ENCODE data around the gene HBE1. TPM values are rescaled to one million over a fixed set of nuclear protein-coding genes. Genes with fewer than 3 reads are reported as not detected.

Gene HBE1
- polyA plus RNA-seq, 1 donor (not counting 4 experiments of a cell fraction or from before 2014, with no cell fraction given), result not detected

GRCh38 chr11:5240056-5240455 is 29.7 kb downstream of the HBE1 start:
- Histone ChIP-seq H3K9me3 (ENCODE audit: control insufficient read depth, low read depth, low read length) (no peaks in the 10 kb centered on the region), H3K27ac (ENCODE audit: control insufficient read depth, insufficient read depth, low read length) (no peak overlapping the region), H3K4me2 (ENCODE audit: control insufficient read depth, extremely low read depth, insufficient read depth, low read depth, low read length) (no peak overlapping the region), H2AFZ (ENCODE audit: control insufficient read depth, low read length) (no peak overlapping the region), H4K20me1 (ENCODE audit: control insufficient read depth, extremely low read depth, insufficient read depth, low read length) (no peaks in the 10 kb centered on the region), H3K36me3 (ENCODE audit: control insufficient read depth in 2 of 2, extremely low read depth in 1 of 2, insufficient read depth in 2 of 2, low read length in 2 of 2) (no peaks in the 10 kb centered on the region), H3K27me3 (ENCODE audit: control insufficient read depth, extremely low read depth, insufficient read depth, low read length) (no peaks in the 10 kb centered on the region), H3K9me1 (ENCODE audit: control insufficient read depth, extremely low read depth, insufficient read depth, low read length) (no peaks in the 10 kb centered on the region), H3K4me1 (ENCODE audit: control insufficient read depth, extremely low read depth, insufficient read depth, low read length) (no peaks in the 10 kb centered on the region), H3K79me2 (ENCODE audit: control insufficient read depth, insufficient read depth, low read length) (no peaks in the 10 kb centered on the region), H3K4me3 (ENCODE audit: control insufficient read depth in 2 of 3, extremely low read depth in 1 of 3, insufficient read depth in 2 of 3, low read depth in 1 of 3, low read length in 3 of 3) (no peak overlapping the region), H3K9ac (ENCODE audit: control insufficient read depth, extremely low read depth, insufficient read depth, low read length) (no peak overlapping the region)
- DNase-seq (ENCODE audit: low read depth, low spot score) (no peak), FAIRE-seq (no peak)
- dilution Hi-C loops (cut with MboI; ENCODE audit: extremely low pct_ligation_motif_present, low sequenced_read_pairs), result no loop called here
- no peak for TF ChIP-seq CTCF (optimal IDR thresholded peaks at IDR 0.05 in 1 of 3, IDR thresholded peaks at IDR 0.05 in 1 of 3, conservative IDR thresholded peaks at IDR 0.05 in 1 of 3; ENCODE audit: extremely low read depth in 1 of 3, insufficient read depth in 2 of 3, low read length in 3 of 3)
- no peak for TF ChIP-seq EZH2 (IDR thresholded peaks at IDR 0.05; ENCODE audit: low read length)

GRCh38 chr11:5239046-5239445 is 30.7 kb downstream of the HBE1 start:
- H3K27me3 ChIP-seq (ENCODE audit: control insufficient read depth, extremely low read depth, insufficient read depth, low read length), result no peaks in the 10 kb centered on the region
- TF ChIP-seq EZH2 (IDR thresholded peaks at IDR 0.05; ENCODE audit: low read length), result no peak
- no peak for TF ChIP-seq CTCF (optimal IDR thresholded peaks at IDR 0.05 in 1 of 3, IDR thresholded peaks at IDR 0.05 in 1 of 3, conservative IDR thresholded peaks at IDR 0.05 in 1 of 3; ENCODE audit: extremely low read depth in 1 of 3, insufficient read depth in 2 of 3, low read length in 3 of 3)
- no peak overlapping the region for H3K4me3 ChIP-seq (ENCODE audit: control insufficient read depth in 2 of 3, extremely low read depth in 1 of 3, insufficient read depth in 2 of 3, low read depth in 1 of 3, low read length in 3 of 3)
- H3K9ac ChIP-seq (ENCODE audit: control insufficient read depth, extremely low read depth, insufficient read depth, low read length), result no peak overlapping the region
- no peaks in the 10 kb centered on the region for H3K36me3 ChIP-seq (ENCODE audit: control insufficient read depth in 2 of 2, extremely low read depth in 1 of 2, insufficient read depth in 2 of 2, low read length in 2 of 2)
- no peaks in the 10 kb centered on the region for H3K9me1 ChIP-seq (ENCODE audit: control insufficient read depth, extremely low read depth, insufficient read depth, low read length)
- no peaks in the 10 kb centered on the region for H3K79me2 ChIP-seq (ENCODE audit: control insufficient read depth, insufficient read depth, low read length)
- H2AFZ ChIP-seq (ENCODE audit: control insufficient read depth, low read length), result no peak overlapping the region
- no peaks in the 10 kb centered on the region for H3K9me3 ChIP-seq (ENCODE audit: control insufficient read depth, low read depth, low read length)
- dilution Hi-C loops (cut with MboI; ENCODE audit: extremely low pct_ligation_motif_present, low sequenced_read_pairs), result no loop called here
- no peaks in the 10 kb centered on the region for H3K4me1 ChIP-seq (ENCODE audit: control insufficient read depth, extremely low read depth, insufficient read depth, low read length)
- no peak overlapping the region for H3K27ac ChIP-seq (ENCODE audit: control insufficient read depth, insufficient read depth, low read length)
- no peak overlapping the region for H3K4me2 ChIP-seq (ENCODE audit: control insufficient read depth, extremely low read depth, insufficient read depth, low read depth, low read length)
- no peak for DNase-seq (ENCODE audit: low read depth, low spot score)
- no peaks in the 10 kb centered on the region for H4K20me1 ChIP-seq (ENCODE audit: control insufficient read depth, extremely low read depth, insufficient read depth, low read length)
- FAIRE-seq, result no peak

All from keratinocyte (primary cell).